HEK293T (cell line): ENCODE results near the gene CAD.

Experiments
- CTCF ChIA-PET: fragments of 350-600 bp; formaldehyde crosslinking; extraction: SDS; loops from one replicate; lab custom pipeline; 2021; ENCODE audit warnings: antibody characterized with exemption, inconsistent platforms; lab: Yijun Ruan, JAX
- POLR2A ChIA-PET: fragments of 350-600 bp; formaldehyde crosslinking; extraction: SDS; loops from one replicate; lab custom pipeline; 2020; ENCODE audit warnings: antibody characterized with exemption, inconsistent platforms; lab: Yijun Ruan, JAX
- DNase-seq: peaks from one replicate; pipeline ENCODE4 v3.0.0; 2012; ENCODE audit warnings: mixed read lengths; ENCODE audit errors: extremely low spot score
- ARNT ChIP-seq: fragments of 450-650 bp; IDR thresholded peaks from 2 replicates; pipeline ENCODE4 v1.6.1; 2017; ENCODE audit warnings: mild to moderate bottlenecking
- BHLHE40 ChIP-seq: fragments of 450-650 bp; IDR thresholded peaks from 2 replicates; pipeline ENCODE4 v1.6.1; 2016; ENCODE audit warnings: mild to moderate bottlenecking, moderate library complexity, borderline replicate concordance
- CTBP1 ChIP-seq: fragments of 450-650 bp; IDR thresholded peaks from 2 replicates; pipeline ENCODE4 v1.6.1; 2016; ENCODE audit warnings: borderline replicate concordance
- ELF4 ChIP-seq: fragments of 450-650 bp; IDR thresholded peaks from 2 replicates; pipeline ENCODE4 v1.6.1; 2017; ENCODE audit warnings: antibody characterized with exemption
- FOXA1 ChIP-seq: fragments of 450-650 bp; IDR thresholded peaks from 2 replicates; pipeline ENCODE4 v1.6.1; 2016; ENCODE audit warnings: mild to moderate bottlenecking
- FOXK2 ChIP-seq: fragments of 450-650 bp; IDR thresholded peaks from 2 replicates; pipeline ENCODE4 v1.6.1; 2016; ENCODE audit warnings: mild to moderate bottlenecking
- FOXM1 ChIP-seq: fragments of 450-650 bp; IDR thresholded peaks from 2 replicates; pipeline ENCODE4 v1.6.1; 2017; ENCODE audit warnings: mild to moderate bottlenecking, borderline replicate concordance
- HDGF ChIP-seq: fragments of 450-650 bp; IDR thresholded peaks from 2 replicates; pipeline ENCODE4 v1.6.1; 2017; ENCODE audit warnings: antibody characterized with exemption, borderline replicate concordance
- L3MBTL2 ChIP-seq: fragments of 450-650 bp; conservative IDR thresholded peaks from 2 replicates; pipeline ENCODE4 v1.6.1; 2016; ENCODE audit warnings: mild to moderate bottlenecking
- LEF1 ChIP-seq: fragments of 450-650 bp; IDR thresholded peaks from 2 replicates; pipeline ENCODE4 v1.6.1; 2017; ENCODE audit warnings: mild to moderate bottlenecking, borderline replicate concordance
- NFRKB ChIP-seq: fragments of 450-650 bp; IDR thresholded peaks from 2 replicates; pipeline ENCODE4 v1.6.1; 2016; ENCODE audit warnings: mild to moderate bottlenecking, moderate library complexity
- PKNOX1 ChIP-seq: fragments of 450-650 bp; IDR thresholded peaks from 2 replicates; pipeline ENCODE4 v1.6.1; 2016
- SP1 ChIP-seq: fragments of 450-650 bp; IDR thresholded peaks from 2 replicates; pipeline ENCODE4 v1.6.1; 2017
- SUZ12 ChIP-seq: fragments of 450-650 bp; IDR thresholded peaks from 2 replicates; pipeline ENCODE4 v1.6.1; 2016; ENCODE audit warnings: mild to moderate bottlenecking
- TARDBP ChIP-seq: fragments of 450-650 bp; IDR thresholded peaks from 2 replicates; pipeline ENCODE4 v1.6.1; 2016
- ZNF384 ChIP-seq: fragments of 450-650 bp; IDR thresholded peaks from 2 replicates; pipeline ENCODE4 v1.6.1; 2016

Gene CAD

GRCh38 chr2:27278010-27278409, 60.8 kb downstream of the CAD start:
- TF ChIP-seq NFRKB (no peak), BHLHE40 (no peak), CTBP1 (no peak), HDGF (no peak), FOXM1 (no peak), PKNOX1 (no peak), FOXA1 (no peak), SUZ12 (no peak), TARDBP (no peak), ZNF384 (no peak), FOXK2 (no peak), L3MBTL2 (no peak), LEF1 (no peak), ELF4 (no peak), SP1 (no peak)
- ChIA-PET POLR2A (interaction anchor here (1.2 kb wide), 1 partner anchor 66 kb away, joined by 4 read pairs; the partner anchor contains the start of genes ATRAID and SLC5A6), CTCF (no interaction called here)
- DNase-seq = no peak

- CTCF ChIA-PET = interaction anchor here (1.1 to 3.1 kb wide), 7 partner anchors 10 to 33 kb away, joined by 3 to 31 read pairs (median 5); partner anchors contain the start of gene SLC30A3
- no peak for DNase-seq
- POLR2A ChIA-PET = interaction anchor here (1.2 to 1.8 kb wide), 3 partner anchors 11 to 32 kb away, joined by 6 to 8 read pairs (median 7); no protein-coding TSS in a partner anchor
Measured at GRCh38 chr2:27280826-27281225, 63.7 kb downstream of the CAD start.

DNA sequence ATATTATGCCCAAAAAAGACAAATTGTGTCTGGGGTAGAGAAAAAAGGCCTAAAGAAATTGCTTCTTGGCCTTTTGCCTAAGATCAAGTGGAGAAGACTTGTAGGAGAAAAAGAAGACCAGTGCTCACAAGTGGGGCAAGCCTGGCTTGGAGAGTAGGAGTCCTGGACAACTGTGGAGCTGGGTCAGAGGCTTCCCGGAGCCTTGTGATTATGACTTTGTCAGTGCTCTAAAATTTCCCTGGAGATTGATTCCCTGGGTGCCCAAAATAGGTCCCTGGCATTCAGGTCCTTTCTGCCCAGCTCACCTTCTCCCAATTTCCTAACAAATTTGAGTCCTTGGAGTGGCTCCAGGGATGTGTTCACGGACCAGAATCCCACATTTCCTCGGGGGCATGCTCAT, 64.3 kb downstream of the CAD start:
- POLR2A ChIA-PET = interaction anchor here (1.0 to 1.2 kb wide), 2 partner anchors 11 to 75 kb away, joined by 3 to 6 read pairs; partner anchors contain the start of gene GTF3C2
- CTCF ChIA-PET = interaction anchor here (1.2 to 3.1 kb wide), 5 partner anchors 9 to 182 kb away, joined by 5 to 31 read pairs (median 6); no protein-coding TSS in a partner anchor
- TF ChIP-seq ZNF384 (no peak), FOXK2 (no peak), CTBP1 (no peak), SP1 (no peak), TARDBP (no peak), NFRKB (no peak), LEF1 (no peak), L3MBTL2 (no peak), PKNOX1 (no peak), ELF4 (no peak), SUZ12 (no peak), BHLHE40 (no peak), ARNT (no peak)
- no peak for DNase-seq

More at GRCh38 chr2:27280826-27281225, 63.7 kb downstream of the CAD start:
- TF ChIP-seq ELF4 (no peak), FOXM1 (no peak), LEF1 (no peak)

DNA sequence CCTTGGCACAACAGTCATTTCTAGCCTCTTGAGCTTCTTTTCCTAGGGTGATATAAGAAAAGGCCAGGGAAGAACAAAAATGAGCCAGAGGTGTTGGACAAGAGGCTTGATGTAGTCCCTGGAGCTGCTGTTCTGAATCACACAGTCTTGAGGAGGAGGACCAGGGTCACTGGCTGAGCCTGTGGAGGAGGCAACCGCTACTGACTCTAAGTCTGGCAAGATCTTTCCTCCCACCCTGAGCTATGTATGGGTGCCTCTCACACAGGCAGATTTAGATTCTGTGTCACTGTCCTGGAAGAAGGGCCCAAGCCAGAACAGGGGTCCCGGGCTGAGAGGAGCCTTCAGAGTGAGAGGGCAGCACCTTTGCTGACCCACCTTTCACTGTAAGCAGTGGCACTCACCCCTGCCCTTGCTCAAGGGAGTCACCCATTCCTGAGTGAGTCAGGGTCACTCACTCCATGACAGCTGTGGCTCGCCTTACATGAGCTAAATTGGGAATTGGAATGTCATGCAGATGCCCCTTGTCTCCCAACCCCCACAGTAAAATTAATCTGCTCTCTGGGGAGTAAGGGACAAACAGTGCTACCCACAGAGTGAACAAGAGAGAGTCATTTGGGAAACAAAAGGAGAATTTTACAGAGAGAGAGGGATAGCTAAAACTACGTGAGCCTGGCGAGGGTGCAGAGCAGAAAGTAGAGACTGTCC, 64.8 kb downstream of the CAD start, which contains the start of gene TRIM54:
Gene TRIM54 (plus strand): TSS at position 575 of the 705 bp plus-strand sequence. CDS start 303 bp downstream, outside the sequence.
- ChIA-PET POLR2A (interaction anchor here (0.7 to 2.2 kb wide), 6 partner anchors 10 to 211 kb away, joined by 3 to 8 read pairs (median 4); partner anchors contain the start of genes GTF3C2 and OST4), CTCF (interaction anchor here (1.2 to 3.1 kb wide), 7 partner anchors 9 to 182 kb away, joined by 5 to 31 read pairs (median 7); no protein-coding TSS in a partner anchor)
- no peak for DNase-seq
- TF ChIP-seq HDGF = no peak
- no peak for TF ChIP-seq FOXK2
- no peak for TF ChIP-seq SP1
- TF ChIP-seq PKNOX1 = no peak
- no peak for TF ChIP-seq BHLHE40
- TF ChIP-seq ZNF384 = no peak
- no peak for TF ChIP-seq LEF1
- no peak for TF ChIP-seq TARDBP

- POLR2A ChIA-PET = interaction anchor here (0.7 to 2.2 kb wide), 7 partner anchors 11 to 211 kb away, joined by 3 to 8 read pairs (median 3); partner anchors contain the start of gene OST4
- DNase-seq = no peak
- TF ChIP-seq NFRKB (no peak), FOXA1 (no peak)
- CTCF ChIA-PET = interaction anchor here (1.2 to 1.5 kb wide), 2 partner anchors 18 to 20 kb away, joined by 7 read pairs; no protein-coding TSS in a partner anchor
Measured at GRCh38 chr2:27282892-27283291, 65.7 kb downstream of the CAD start.

GRCh38 chr2:27284996-27285395, 67.8 kb downstream of the CAD start:
- ChIA-PET POLR2A (interaction anchor here (0.6 to 1.5 kb wide), 3 partner anchors 16 to 160 kb away, joined by 3 read pairs; partner anchors contain the start of gene GTF3C2), CTCF (interaction anchor here (0.6 kb wide), 1 partner anchor 17 kb away, joined by 3 read pairs; no protein-coding TSS in a partner anchor)
- no peak for DNase-seq
- no peak for TF ChIP-seq TARDBP
- TF ChIP-seq BHLHE40 = no peak
- TF ChIP-seq HDGF = no peak
- TF ChIP-seq PKNOX1 = no peak
- no peak for TF ChIP-seq ARNT
- TF ChIP-seq NFRKB = no peak
- no peak for TF ChIP-seq FOXA1
- TF ChIP-seq FOXM1 = no peak
- no peak for TF ChIP-seq LEF1
- TF ChIP-seq SUZ12 = no peak
- no peak for TF ChIP-seq ELF4
- TF ChIP-seq ZNF384 = no peak
- TF ChIP-seq L3MBTL2 = no peak
- TF ChIP-seq CTBP1 = no peak
- no peak for TF ChIP-seq SP1
- TF ChIP-seq FOXK2 = no peak
